GM12873 (cell line): ENCODE data around the gene CITED1.

Experiments used
- TF ChIP-seq, protein P1 (sequence below): IDR thresholded peaks from 2 replicates; pipeline ENCODE4 v1.5.1; 2012; ENCODE audit warnings: low read depth, mild to moderate bottlenecking, moderate library complexity, low read length, control low read depth; ENCODE audit not compliant: insufficient read depth; ENCODE audit errors: missing control alignments

Gene CITED1

DNA sequence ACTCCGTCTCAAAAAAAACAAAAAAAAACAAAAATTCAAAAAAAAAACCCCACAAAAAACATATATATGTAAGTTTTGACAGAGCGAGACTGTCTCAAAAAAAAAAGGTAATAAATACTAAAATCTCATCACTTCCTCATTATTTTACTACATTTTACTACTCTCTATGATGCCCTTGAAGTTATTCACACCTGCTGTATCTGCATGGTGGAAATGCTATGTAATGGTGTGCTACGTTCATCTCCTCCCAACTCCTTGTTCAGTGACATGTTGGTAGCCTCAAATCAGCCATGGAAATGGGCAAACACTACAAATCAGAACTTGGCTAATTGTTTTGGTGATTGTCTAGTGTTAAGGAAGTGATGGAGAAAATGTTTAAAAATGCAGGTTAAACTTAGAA lies 40.5 kb downstream of the CITED1 start:
- TF ChIP-seq, protein P1, sequence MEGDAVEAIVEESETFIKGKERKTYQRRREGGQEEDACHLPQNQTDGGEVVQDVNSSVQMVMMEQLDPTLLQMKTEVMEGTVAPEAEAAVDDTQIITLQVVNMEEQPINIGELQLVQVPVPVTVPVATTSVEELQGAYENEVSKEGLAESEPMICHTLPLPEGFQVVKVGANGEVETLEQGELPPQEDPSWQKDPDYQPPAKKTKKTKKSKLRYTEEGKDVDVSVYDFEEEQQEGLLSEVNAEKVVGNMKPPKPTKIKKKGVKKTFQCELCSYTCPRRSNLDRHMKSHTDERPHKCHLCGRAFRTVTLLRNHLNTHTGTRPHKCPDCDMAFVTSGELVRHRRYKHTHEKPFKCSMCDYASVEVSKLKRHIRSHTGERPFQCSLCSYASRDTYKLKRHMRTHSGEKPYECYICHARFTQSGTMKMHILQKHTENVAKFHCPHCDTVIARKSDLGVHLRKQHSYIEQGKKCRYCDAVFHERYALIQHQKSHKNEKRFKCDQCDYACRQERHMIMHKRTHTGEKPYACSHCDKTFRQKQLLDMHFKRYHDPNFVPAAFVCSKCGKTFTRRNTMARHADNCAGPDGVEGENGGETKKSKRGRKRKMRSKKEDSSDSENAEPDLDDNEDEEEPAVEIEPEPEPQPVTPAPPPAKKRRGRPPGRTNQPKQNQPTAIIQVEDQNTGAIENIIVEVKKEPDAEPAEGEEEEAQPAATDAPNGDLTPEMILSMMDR = no peak

GRCh38 chrX:72262077-72262476 lies 43.6 kb downstream of the CITED1 start:
- TF ChIP-seq, protein P1 = no peak

DNA sequence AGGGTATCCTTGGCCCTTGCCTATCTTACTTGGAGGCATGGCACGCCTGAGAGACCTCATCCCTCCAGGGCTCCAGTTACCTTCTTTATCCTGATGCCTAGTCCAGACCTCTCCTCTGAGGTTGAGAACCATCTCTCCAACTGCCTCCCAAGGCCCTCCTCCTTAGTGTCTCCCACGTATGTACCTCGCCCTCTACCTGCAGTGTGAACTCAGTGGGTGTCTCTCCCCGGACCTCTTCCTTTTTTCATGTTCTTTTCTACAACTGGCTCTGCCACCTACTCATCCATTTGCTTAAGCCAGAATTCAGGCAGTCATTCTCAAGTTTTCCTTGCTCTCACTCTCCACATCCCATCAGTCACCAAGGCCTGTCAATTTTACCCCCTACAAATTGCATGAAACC lies 45.3 kb downstream of the CITED1 start:
- TF ChIP-seq, protein P1 = no peak

DNA sequence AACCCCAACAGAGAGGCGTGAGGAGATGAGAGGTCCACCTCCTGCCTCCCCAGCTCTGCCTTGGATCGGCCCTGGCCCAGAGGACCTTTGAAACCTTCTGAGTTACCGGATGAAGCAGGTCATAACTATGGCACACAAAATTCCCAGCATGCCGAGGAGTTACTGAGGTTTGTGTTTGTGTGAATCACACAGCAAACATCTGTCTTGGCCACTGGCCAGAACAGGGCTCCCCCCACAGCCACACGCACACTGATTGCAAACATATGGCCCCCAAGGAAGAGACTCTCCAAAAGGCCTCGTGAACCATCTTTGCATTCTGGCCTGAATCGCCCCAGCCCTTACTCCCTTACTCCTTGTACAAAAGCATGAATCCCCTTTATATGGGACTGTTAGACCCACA lies 47.5 kb downstream of the CITED1 start:
- TF ChIP-seq, protein P1 = no peak

DNA sequence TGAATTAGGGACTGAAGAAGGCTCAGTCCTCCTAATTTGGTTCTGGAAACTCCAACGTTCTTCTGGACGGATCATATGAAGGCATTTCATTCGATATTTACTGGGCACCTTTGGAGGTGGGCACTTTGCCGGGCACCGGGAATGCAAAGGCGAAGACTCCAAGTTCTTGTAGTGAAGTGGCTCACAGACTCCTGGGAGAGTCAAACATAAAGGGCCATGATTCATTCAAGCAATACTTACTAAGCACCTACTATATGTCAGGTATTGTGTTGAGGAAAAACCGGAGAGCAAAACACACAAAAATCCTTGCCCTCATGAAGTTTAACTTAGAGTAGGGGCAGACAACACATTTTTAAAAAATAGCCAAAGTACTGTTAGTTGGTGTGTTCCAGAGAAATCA lies 49.9 kb downstream of the CITED1 start:
- TF ChIP-seq, protein P1 = no peak

- TF ChIP-seq, protein P1 = no peak
Observed at GRCh38 chrX:72255445-72255844, 50.3 kb downstream of the CITED1 start.

DNA sequence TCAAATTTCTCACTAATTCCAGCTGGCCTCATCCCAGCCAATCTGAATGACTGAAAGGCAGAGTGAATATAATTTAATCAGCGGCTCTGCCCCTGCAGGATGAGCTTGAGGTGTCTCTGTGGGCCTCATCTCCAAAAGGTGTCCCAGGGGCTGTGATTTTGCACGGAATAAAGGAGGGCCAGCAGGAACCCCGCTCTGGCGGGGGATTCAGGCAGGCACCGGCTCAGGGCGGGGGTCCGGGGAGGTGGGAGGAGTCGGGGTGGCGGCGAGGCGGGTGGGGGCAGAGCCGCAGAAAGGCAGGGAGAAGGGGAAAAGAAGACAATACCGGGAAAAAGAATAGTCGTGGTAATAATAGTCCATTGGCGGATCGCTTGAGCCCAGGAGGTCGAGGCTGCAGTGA lies 50.9 kb downstream of the CITED1 start:
- TF ChIP-seq, protein P1 = no peak
